ENCODE results near the gene YTHDF2.

YTHDF2 gene

DNA sequence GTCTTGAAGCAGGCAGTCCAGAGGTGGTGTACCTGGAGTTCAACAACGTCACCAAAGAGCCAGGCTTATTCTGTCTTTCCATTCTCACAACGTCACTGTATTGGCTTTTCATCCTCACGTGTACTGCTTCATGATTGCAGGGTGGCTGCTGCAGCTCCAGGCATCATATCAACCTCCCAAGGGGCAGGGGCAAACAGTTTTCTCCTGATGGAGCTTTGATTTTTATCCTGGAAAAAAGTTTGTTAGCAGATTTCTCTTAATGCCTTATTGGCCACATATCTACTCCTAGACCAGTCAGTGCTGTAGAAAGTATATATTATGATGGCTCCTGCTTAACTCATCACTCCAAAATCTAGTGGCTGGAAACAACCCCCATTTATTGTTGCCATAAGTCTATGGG is 66.9 kb downstream of the YTHDF2 start:
- no peak for DNase-seq

GRCh38 chr1:28804071-28804470 is 67.3 kb downstream of the YTHDF2 start:
- DNase-seq: no peak

DNA sequence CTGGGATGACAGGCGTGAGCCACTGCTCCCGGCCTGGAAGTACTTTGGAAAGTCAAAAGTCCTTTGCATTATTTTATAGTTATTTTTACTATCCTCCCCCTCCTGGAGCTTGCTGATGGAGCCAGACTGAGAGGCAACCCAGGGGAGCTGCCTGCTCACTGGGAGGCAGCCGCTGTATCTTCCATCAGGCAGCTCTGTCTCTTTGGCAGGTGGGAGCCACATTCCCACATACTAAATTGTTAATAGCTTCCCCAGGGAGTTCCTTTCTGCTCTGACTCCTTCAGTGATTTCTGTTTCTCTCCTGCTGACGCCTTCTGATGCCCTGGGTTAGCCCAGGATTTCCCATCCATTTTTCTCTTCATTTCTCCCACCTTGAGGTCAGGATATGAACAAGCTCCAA is 70.3 kb downstream of the YTHDF2 start:
- DNase-seq: no peak

- no peak for DNase-seq
These were observed 71.2 kb downstream of the YTHDF2 start for GRCh38 chr1:28807986-28808385.

- DNase-seq: no peak
These were observed 74.6 kb downstream of the YTHDF2 start for GRCh38 chr1:28811369-28811765.

DNA sequence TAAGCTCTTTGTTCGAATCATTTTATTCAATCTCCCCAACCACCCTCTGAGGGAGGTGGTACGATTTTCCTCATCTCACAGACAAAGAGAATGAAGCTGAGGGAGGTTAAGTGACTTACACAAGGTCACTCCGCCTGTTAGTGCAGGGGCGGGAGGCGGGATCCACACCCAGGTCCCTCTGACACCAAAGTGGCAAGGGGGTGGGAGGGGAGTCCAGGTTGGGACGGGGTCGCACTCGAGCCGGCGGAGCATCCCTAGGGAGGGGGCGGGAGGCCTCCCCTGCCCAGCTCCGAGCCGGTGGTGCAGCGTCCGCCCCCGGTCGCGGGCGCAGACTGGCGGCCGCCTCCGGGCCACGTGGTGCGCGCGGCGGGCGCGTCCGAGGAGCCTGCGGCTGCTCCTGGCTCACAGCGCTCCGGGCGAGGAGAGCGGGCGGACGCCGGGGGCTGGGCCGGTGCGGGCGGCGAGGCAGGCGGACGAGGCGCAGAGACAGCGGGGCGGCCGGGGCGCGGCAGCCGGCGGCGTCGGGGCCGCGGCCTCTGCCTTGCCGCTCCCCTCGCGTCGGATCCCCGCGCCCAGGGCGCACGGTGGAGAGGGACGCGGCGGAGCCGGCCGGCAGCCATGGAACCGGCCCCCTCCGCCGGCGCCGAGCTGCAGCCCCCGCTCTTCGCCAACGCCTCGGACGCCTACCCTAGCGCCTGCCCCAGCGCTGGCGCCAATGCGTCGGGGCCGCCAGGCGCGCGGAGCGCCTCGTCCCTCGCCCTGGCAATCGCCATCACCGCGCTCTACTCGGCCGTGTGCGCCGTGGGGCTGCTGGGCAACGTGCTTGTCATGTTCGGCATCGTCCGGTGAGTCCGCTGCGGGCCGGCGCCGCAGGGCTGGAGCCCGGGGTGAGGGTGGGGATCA is 75.3 kb downstream of the YTHDF2 start, which contains the start of gene OPRD1:
Gene OPRD1, plus strand, starts transcription at position 405 of the 903 bp plus-strand sequence. Its CDS starts 214 bp downstream, at position 619.
- no peak for DNase-seq

GRCh38 chr1:28812669-28813468 is 76.1 kb downstream of the YTHDF2 start:
- no peak for DNase-seq

- DNase-seq: no peak
These were observed 77.3 kb downstream of the YTHDF2 start for GRCh38 chr1:28813931-28814465.

DNA sequence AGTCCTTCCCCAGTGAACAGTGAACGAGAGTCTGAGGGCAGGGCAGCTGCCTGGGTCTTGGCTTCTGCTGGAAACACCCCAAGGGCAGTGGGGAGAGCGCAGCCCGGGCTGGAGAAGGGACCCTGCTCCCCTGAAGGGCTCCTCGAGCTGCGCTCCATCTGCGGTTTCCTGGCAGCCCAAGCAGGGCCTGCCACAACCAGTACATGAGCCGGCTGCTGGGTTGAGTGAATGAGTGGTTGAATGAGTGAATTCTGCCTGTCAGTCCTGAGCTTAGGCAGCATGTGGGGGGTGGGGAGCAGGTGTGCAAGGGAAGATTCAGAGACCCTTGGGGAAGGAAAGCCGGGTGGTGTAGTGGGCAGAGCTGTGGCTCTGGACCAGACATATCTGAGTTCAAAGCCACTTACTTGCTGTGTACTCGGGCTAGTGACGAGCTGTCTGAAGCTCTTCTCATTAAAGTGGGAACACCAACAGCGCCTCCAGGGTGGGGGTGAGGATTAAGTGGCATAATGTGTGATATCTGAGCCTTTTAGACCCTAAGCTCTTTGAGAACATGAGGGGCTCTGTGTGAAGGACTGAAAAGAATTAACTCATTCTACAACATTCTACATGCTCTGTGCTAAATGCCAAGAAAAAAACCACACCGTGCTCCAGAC is 78.9 kb downstream of the YTHDF2 start:
- no peak for DNase-seq

DNA sequence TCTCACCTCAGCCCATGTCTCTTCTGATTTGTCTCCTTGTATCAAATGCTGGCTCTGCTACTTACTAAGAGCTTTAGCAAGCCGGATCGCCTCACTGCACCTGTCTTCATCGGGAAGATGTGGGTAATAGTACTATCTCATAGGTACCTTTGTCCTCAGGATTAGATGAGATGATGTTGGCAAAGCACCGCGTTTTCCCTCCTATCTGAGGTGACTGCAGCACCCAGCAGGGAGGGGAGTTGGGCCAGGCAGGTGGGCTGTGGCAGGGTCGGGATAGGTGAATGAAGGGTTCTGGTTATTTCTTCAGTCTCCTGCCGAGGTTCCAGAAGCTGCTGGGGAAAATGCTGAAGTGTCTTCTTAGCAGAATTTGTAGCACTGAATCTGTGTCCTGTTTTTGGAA is 80.4 kb downstream of the YTHDF2 start:
- no peak for DNase-seq

- DNase-seq: no peak
These were observed 82.3 kb downstream of the YTHDF2 start for GRCh38 chr1:28819020-28819419.
